PC-3 (cell line): ENCODE data around the gene UBE2C.

Source experiments
- EZH2 ChIP-seq: fragments of 300-600 bp; sonication (generic); IDR thresholded peaks from one replicate; pipeline ENCODE4 v1.6.1; 2017; ENCODE audit warnings: antibody characterized with exemption, mild to moderate bottlenecking, low read length; ENCODE audit not compliant: unreplicated experiment
- EZH2phosphoT487 ChIP-seq: fragments of 300-600 bp; sonication (generic); IDR thresholded peaks from 2 replicates; pipeline ENCODE4 v1.6.1; 2018; ENCODE audit warnings: mild to moderate bottlenecking, antibody characterized with exemption, low read length, borderline replicate concordance
- TF ChIP-seq, protein P1 (sequence below): fragments of 300-600 bp; sonication (generic); conservative IDR thresholded peaks from 2 replicates; pipeline ENCODE4 v1.5.1; 2017; ENCODE audit warnings: antibody characterized with exemption, low read depth, mild to moderate bottlenecking, low read length

- TF ChIP-seq, protein P1, sequence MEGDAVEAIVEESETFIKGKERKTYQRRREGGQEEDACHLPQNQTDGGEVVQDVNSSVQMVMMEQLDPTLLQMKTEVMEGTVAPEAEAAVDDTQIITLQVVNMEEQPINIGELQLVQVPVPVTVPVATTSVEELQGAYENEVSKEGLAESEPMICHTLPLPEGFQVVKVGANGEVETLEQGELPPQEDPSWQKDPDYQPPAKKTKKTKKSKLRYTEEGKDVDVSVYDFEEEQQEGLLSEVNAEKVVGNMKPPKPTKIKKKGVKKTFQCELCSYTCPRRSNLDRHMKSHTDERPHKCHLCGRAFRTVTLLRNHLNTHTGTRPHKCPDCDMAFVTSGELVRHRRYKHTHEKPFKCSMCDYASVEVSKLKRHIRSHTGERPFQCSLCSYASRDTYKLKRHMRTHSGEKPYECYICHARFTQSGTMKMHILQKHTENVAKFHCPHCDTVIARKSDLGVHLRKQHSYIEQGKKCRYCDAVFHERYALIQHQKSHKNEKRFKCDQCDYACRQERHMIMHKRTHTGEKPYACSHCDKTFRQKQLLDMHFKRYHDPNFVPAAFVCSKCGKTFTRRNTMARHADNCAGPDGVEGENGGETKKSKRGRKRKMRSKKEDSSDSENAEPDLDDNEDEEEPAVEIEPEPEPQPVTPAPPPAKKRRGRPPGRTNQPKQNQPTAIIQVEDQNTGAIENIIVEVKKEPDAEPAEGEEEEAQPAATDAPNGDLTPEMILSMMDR, result no peak
- TF ChIP-seq EZH2phosphoT487, result no peak
- no peak for TF ChIP-seq EZH2
These were observed 529 bp downstream of the UBE2C start for GRCh38 chr20:45813006-45813340.
